CD4-positive, alpha-beta T cell treated with Interleukin-15 for 1 hour (primary cell): ENCODE data around the gene ITM2C.

Experiments used
- DNase-seq: peaks from one replicate; pipeline ENCODE4 v3.0.0-alpha.2; 2020

Gene ITM2C

DNA sequence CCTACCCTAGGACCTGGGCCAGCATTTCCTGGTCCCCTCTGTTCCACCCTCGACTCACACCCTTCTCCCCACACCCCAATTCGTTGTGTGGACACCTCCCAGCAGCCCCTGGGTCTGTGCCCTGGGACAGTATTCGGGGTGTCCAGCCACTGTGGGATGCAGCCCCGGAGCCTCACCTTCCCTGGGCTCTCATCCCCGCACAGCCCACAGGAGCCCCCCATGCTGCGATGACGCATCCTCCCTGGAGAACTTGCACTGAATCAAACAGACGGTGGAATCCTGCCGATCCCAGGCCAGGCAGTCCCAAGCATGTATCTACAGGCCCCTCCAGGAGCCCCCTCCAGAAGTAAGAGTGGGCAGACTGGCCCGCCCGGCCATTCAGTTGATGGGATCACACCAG, 9.7 kb downstream of the ITM2C start:
- DNase-seq, result no peak

DNA sequence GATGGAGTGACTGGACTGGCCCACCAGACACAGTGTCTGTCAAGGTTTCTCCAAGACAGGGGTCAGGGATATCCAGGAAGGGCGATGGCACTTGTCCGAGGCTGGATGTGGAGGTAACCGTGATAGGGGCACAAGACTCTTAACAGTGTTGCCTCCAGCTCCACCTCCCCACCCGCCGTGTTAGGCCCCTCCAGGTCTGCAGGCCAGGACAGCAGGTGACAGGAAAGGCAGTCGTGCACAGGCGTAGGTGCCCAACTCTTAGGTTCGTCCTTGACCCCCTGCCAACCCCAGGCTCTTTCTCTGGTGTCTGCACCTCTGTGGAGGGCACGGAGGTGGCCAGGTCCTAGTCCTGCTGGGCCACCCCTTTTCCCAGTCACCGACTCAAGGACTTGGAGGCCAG, 10.1 kb downstream of the ITM2C start:
- no peak for DNase-seq

DNA sequence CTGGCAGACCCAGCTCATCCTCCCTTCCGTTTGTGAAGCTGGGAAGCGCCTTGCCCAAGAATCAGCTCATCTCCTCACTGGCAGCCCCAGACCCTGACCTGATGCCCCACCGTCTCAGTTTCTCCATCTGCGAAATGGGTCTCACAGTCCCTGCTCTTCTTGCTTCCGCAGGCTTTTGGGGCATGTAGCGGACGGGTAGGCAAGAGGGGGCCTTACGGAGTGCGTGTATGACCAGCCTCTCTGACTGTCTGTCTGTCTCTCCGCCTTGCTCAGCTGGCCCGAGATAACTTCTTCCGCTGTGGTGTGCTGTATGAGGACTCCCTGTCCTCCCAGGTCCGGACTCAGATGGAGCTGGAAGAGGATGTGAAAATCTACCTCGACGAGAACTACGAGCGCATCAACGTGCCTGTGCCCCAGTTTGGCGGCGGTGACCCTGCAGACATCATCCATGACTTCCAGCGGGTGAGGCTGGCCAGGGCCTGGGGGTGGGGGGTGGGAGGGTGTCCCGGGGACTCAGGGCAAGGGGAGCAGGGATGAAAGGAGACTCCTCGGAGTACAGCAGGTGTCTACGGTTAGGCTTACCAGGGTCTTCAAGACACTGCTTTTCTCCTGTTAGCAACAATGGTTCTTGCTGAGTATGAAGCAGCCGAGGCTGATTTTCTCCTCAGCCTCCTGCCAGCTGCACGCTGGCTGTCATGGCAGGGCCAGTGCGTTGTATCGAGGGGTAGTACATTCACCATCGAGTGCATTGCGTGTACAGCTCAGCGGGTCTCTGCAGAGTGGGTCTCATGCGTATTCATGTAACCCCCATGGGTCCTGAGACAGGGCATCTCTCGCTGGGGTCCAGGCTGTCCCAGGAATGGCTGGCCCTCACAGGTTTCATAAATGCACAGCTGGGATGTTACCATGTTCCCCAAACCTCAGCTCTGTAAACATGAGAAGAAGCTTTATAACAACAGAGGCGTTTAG, 10.9 kb downstream of the ITM2C start:
- DNase-seq, result no peak

DNA sequence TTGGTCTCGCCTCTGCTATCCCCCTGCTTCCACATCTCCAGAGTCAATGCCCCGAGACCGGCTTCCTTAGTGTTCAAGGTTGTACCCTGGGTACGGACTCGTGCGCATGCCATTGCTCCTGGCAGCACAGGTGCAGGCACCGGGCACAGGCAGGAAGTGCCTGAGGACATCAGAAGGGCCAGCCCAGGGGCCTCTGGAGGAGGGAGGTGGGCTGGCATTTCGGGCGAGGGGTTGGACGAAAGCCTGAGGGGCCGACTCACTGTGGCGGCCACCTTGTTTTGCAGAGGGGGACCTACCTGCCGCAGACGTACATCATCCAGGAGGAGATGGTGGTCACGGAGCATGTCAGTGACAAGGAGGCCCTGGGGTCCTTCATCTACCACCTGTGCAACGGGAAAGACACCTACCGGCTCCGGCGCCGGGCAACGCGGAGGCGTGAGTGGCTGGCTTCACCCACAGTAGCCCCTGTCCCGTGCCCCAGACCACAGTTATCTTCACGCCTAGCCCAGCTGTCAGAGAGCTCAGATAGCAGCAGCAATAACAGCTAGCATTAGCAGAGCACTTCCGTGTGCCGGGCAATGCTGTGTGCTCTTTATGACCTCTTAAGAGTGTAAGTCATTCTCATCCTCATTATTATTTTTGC, 12.5 kb downstream of the ITM2C start:
- no peak for DNase-seq

DNA sequence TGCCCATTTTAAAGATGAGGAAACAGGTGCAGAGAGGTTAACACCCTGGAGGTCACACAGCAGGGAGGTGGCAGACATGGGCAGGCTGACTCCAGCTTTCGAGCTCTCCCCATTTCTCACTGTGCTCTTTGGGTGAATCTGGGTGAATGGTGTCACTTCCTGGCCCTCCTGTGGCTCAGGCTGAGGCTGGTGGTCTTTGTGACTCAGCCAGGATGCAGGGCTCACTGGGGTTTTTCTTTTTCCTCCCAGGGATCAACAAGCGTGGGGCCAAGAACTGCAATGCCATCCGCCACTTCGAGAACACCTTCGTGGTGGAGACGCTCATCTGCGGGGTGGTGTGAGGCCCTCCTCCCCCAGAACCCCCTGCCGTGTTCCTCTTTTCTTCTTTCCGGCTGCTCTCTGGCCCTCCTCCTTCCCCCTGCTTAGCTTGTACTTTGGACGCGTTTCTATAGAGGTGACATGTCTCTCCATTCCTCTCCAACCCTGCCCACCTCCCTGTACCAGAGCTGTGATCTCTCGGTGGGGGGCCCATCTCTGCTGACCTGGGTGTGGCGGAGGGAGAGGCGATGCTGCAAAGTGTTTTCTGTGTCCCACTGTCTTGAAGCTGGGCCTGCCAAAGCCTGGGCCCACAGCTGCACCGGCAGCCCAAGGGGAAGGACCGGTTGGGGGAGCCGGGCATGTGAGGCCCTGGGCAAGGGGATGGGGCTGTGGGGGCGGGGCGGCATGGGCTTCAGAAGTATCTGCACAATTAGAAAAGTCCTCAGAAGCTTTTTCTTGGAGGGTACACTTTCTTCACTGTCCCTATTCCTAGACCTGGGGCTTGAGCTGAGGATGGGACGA, 13.2 kb downstream of the ITM2C start:
- DNase-seq, result peak; percentile 66

DNA sequence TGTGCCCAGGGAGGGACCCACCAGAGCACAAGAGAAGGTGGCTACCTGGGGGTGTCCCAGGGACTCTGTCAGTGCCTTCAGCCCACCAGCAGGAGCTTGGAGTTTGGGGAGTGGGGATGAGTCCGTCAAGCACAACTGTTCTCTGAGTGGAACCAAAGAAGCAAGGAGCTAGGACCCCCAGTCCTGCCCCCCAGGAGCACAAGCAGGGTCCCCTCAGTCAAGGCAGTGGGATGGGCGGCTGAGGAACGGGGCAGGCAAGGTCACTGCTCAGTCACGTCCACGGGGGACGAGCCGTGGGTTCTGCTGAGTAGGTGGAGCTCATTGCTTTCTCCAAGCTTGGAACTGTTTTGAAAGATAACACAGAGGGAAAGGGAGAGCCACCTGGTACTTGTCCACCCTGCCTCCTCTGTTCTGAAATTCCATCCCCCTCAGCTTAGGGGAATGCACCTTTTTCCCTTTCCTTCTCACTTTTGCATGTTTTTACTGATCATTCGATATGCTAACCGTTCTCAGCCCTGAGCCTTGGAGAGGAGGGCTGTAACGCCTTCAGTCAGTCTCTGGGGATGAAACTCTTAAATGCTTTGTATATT, 14.0 kb downstream of the ITM2C start:
- no peak for DNase-seq

DNA sequence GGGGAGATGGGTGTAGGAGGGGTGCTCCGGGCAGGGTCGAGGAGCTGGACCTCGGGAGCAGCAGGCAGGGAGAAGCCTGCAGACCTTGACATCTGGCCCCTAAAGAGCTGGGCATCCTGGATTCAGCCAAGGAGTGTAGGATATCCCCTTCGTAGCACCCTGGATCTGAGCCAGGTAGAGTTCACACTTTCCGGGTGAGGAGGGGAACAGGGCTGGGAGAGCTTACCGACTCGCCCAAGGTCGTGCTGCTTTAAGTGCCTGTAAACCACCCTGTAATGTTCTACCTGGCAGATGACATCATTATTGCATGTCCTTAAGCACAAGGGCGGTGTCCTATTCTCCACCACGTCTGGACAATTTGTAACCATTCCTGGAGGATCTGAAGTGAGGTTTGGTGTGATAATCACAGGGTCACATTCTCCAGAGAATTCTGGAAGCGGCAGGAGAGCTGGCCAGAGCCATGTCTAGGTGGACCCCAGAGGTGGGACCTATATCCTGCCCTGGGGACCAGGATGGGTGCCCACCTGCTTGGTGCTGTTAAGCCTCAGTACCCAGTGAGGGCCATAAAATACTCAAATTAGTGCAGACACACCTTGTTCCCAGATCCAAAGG, 14.6 kb downstream of the ITM2C start:
- DNase-seq, result no peak

DNA sequence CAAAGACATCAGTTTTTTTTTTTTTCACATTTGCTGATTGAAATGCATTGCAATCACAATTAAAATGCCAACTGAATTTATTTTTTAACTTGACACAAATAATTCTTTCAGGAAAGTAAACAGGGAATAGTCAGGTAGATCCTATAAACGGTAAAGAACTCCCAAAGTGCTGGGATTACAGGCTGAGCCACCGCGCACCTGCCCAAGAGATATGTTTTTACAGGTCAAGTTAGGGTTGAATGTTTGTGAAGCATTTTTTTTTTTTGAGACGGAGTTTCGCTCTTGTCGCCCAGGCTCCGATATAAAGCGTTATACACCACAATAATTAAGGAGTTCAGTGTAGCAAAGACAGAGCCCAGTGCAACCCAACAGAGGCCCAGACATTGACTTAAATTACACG, 15.1 kb downstream of the ITM2C start:
- DNase-seq, result no peak

DNA sequence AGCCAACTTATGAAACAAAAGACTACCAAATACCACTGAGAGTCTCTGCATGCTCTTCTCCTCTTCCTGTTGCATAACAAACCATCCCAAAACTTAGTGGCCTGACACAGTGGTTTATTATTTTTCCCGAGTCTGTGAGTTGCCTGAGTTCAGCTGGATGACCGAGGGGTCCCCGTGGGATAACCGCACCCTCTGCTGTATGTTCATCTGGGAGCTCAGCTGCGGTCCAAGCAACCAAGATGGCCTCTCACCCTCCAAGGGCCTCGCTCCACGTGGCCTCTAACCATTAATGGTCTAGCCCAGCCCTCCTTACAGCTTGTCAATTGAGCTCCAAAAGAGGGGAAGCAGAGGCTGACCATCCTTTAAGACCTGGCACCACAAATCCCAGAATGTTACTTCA, 17.1 kb downstream of the ITM2C start:
- no peak for DNase-seq

DNA sequence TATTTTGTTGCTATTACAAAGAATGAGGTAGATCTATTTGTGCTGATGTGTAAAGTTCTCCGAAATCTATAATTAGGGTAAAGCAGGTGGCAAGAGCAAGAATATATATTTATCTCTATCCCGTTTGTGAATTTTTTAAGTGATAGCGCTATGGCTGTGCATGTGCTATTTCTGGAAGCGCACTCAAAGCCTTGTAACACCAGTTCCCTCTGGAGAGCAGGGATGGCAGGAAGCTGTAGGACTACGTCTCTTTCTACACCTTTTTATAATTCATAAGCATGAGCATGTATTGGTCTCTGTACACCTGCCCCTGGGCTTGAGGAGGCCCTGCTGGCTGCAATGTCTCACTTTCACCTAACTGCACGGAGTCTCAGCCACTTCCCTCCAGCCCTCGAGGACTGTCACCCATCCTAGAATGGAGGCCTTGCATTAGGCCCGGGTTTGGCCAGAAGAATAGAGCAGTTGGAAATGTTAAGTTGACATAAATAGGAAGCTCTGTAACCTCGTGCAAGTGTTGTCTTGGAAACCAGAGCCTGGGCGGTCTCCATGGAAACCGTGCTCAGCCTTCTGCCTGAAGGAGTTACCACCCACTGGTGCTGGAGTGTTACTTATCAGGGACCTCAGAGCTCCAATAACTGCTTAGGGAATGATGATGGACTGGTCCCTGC, 20.9 kb downstream of the ITM2C start:
- DNase-seq, result no peak

DNA sequence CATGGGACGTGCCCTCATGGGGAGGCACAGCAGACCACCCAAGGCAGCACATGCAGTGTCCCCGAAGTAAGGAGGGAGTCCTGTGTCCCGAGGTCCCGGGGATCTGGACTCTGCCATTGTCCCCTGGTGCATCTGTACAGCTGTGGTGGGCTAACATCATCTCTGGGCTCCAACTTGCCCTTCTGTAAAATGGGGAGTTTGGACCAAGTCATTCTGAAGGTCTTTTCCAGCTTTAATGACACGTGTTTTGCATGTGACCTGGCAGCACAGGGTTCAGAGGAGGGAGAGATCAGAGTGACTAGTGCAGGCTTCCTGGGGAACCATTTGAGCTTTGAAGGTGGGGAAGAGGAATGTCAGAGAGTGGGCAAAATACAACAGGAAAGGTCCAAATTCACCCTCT, 21.5 kb downstream of the ITM2C start:
- no peak for DNase-seq

DNA sequence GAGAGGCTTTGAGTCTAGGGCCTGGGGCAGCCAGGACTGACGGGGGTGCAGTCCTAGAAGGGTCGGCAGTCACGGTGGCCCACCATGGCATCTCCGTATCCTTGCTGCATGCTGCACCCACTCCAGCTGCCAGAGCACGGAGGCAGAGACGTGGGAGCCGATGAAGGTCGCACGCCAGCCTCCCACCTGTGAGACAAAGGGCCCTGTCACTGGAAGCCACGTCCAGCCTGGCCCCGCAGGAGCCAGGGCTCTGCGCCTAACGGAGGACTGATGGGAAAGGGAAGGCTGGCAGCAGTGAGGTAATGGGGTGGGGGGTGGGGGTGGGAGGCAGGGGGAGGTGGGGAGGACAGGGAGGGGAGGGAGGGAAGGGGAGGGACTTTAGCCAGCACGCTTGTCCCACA, 21.9 kb downstream of the ITM2C start:
- no peak for DNase-seq

DNA sequence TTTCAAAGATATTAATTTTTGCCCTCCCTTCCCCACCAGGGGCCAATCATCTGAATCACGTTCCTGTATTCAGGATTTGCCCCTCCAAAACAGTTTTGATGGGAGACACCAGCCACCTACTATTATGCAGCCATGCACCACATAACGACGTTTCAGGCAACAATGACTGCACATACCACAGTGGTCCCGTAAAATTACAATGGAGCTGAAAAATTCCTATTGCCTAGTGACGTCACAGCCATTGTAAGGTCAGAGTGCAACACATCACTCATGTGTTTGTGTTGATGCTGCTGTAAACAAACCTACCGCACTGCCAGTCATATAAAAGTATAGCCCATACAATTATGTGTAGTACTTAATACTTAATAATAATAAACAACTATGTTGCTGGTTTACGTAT, 22.6 kb downstream of the ITM2C start:
- DNase-seq, result no peak

DNA sequence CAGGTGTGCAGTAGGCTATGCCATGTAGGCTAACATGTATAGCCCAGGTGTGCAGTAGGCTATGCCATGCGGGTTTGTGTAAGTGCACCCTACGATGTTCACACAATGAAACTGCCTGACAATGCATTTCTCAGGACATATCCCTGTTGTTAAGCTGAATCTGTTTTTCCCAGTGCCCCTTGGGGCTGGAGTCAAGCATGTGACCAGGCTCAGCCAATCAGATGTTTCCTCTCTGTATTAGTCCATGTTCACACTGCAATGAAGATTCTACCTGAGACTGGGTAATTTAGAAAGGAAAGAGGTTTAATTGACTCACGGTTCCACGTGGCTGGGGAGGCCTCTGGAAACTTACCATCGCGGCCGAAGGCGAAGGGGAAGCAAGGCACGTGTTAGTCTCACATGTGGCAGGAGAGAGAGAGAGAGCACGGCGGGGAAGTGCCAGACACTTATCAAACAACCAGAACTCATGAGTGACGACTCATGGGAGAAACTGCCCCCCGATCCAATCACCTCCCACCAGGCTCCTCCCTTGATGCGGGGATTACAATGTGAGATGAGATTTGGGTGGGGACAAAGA, 24.2 kb downstream of the ITM2C start:
- no peak for DNase-seq

DNA sequence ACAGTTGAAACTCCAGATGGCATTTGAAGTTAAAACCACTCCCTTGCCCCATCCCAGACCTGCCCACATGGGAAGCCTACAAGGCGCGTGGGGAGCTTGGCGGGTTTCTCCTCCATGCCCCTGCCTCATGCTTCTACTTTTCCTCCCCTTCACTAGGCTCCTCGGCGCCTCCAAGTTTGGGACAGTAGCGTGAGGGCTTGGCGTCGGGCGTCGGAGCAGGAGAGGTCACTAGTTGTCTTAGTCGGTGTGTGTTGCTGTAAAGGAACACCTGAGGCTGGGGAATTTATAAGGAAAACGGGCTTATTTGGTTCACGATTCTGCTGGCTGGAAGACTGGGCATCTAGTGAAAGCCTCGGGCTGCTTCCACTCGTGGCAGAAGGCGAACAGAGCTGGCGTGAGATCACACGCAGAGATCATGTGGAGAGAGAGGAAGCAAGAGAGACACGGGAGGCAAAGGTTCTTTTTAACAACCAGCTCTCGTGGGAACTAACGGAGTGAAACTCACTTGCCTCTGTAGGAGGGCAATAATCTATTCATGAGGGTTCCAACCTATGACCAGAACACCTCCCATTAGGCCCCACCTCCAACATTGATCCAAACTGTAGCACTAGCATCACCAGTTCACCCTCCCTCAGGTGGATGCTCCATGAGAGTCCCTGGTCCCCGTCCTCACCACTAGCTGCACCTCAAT, 25.3 kb downstream of the ITM2C start:
- no peak for DNase-seq

DNA sequence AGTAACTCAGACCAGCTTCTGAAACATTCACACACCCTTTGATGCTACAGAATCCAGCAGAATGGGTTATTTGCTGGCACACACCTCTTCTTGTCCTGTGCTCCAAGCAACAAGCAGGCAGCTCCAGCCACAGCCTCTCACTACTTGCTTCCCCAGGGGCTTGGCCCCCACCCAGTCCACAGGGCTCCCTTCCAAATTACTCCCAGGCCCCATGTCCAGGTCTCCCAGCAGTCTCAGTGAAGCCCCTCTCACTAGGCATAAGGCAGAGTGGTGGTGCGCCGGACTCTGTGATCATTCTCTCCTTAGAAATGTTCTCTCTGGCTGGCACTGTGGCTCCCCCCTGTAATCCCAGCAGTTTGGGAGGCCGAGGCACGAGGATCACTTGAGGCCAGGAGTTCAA, 25.9 kb downstream of the ITM2C start:
- DNase-seq, result no peak

DNA sequence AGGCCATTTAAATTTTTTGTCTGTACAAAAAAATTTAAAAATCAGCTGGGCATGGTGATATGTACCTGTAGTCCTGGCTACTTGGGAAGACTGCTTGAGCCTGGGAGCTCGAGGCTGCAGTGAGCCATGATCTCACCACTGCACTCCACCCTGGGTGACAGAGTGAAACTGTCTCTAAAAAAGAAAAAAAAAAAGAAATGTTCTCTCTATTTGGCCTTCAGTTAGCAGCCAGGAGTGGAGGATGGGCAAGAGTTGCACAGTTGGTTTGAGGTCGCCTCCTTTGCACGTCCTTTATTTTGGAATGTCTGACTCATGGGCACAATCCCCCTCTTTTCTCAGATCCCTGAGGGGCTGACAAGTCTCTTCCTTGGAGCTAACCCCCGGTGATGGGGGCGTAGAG, 26.3 kb downstream of the ITM2C start:
- no peak for DNase-seq

DNA sequence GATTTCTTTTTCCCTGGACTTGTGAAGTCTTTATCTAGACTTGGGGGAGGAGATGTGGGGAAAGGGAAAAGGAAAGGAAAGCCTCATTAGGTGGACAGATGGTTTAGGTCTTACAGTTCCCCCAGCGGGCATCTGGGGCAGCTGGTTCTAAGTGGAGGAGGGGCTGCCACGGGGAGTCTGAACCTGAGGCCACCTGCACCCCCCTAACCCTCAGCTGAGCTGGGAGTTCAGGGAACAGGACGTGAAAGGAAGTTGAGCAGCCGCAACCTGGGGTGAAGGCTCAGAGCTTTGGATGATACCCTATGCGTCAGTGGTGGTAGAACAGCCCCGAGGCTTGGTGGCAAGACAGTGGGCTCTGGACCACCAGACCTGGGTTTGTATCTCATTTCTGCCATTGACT, 26.8 kb downstream of the ITM2C start:
- no peak for DNase-seq

DNA sequence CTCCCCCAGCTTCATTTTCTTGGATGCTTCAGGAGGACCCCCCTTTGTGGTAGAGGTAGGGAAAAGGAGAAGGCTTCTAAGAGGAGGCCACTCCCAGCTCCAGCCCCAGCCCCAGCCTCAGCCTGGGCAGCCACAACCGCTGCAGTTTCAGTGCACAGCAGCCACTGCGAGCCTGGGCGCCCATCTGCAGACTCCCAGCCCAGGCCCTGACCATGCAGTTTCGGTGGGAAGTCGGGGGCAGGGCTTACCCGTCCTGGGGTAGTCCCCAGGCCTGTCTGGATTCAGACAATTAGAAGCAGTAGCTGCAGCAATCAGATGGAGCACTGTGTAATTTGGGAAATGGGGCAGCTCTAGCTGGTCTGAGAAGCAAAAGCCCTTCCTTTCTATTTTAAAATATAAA, 28.6 kb downstream of the ITM2C start:
- peak; percentile 17 for DNase-seq

DNA sequence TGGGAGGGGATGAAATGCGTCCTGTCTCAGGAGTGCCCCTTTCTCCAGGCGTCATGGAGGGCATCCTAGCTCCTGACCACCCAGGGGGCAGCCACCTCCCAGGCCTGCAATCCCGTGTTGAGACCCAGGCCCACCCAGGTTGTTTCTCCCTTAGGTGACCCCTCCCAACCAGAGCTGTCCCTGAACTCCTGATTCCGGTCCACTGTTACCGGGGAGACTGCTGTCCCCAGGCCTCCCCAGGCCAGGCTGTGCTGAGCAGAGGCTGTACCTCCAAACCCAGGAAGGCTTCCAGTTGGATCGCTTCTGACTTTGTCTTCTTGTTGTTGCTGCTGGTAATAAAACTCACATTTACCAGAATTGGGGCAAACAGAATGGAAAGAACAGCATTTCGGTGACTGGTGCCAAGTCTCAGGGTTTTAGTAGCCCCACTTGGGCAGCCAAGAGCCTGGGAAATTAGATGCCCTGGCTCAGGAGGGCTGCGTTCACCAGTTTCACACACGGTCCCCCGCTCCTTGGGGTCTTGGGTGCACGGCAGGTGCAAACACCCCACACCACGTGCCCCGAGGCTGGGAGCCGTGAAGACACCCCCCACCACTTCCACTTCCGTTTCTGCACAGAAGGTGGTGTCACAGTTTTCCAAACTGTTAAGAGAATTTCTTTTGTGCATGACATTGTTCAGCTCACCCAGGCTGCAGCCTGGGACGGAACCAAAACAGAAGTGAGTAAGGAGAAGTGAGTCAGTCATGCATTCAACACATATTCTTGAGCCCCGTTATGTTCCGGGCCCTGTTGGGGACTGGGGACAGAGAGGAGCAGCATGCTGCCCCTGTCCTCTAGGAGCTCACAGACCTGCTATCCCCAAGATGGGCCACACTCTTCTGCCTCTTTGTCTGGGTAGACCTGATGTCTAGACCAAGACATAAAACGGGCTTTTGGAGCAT, 29.4 kb downstream of the ITM2C start:
- DNase-seq, result peak; percentile 49
